HG02642 (cell line): Measurements from ENCODE around the gene FOXC2.

Experiments used
- ATAC-seq: cut with Tn5 transposase; IDR thresholded peaks from one replicate; pipeline ENCODE4 v1.9.1; 2021; ENCODE audit warnings: mild to moderate bottlenecking; ENCODE audit not compliant: unreplicated experiment, poor library complexity

The FOXC2 gene

GRCh38 chr16:86570558-86571529 is 4.2 kb downstream of the FOXC2 start:
- ATAC-seq = no peak

GRCh38 chr16:86571530-86571915 is 4.9 kb downstream of the FOXC2 start:
- ATAC-seq = no peak

- ATAC-seq = no peak
These were observed 5.5 kb downstream of the FOXC2 start for GRCh38 chr16:86572041-86572521.

DNA sequence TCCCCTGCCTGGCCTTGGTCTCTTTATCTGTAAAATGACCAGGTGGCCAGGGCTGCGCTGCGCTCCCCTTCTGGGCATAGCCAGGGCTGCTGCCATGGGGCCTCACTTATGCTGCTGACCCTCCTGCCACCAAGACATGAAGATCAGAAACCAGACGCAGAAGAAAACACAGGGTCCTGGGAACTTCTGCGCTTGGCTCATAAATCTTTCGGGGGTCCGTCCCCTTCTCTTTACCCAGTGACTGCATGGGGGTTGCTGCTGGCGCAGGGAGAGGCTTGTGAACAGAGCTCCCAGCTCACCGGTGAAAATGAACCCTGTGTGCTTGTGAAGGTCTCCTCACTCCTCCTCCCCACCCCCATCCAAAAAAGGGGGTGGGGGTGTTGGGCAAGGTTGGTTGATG is 6.0 kb downstream of the FOXC2 start:
- no peak for ATAC-seq

DNA sequence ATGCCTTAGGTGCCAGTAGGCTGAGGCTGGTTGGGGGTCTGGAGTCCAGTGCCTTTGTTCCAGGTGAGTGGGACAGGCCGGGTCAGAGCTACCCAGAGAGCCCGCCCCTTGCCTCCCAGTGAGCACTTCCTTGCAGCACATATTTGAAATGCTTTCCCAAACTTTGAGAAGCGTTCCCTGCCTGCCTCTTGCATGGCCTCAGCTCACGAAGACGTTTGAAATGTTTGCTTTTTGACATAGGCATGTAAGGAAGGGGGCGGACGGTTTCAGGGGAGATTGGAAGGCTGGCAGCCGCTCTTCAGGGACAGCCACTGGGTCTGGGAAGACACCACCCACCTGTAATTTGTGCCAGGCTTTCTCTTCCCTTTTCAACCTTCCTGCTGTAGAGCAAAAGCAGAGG is 6.6 kb downstream of the FOXC2 start:
- no peak for ATAC-seq

DNA sequence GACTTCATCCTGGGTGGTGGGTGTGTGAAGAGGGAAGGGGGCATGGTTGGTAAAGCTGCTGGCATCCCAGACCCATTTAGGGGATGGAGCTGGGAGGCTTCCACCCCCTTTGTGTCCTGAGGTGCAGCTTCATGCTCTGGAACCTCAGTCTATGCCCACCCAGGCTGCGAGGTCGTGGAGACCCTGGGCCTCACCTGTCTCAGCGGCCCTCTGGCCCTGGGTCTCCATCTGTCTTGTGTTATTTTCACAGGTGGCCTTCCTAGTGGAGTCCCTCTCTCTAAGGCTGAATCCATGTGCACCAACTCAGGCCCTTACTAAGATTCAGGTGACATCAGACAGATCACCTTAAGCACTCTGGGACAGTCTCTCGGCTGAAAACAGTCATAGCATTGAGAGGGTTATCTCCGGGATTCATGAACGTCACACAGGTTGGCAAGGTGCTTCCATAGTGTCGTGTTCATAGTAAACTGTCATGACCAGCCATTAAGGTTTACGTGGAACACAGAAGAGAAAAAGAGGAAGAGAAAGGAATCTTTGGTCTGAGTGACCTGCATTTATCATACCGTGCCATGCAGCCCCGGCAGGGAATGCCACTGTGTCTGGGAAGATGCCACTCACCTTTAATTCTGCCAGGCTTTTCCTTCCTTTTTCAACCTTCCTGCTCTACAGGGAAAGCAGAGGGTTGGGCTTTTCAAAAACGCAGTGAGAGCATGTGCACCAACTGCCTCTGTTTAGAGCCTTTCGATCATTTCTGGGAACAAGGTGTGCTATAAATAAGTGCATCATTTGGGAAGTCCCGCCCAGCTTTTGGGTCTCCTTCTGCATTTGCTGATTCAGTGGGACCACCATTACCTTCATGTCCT is 7.2 kb downstream of the FOXC2 start:
- ATAC-seq = no peak

DNA sequence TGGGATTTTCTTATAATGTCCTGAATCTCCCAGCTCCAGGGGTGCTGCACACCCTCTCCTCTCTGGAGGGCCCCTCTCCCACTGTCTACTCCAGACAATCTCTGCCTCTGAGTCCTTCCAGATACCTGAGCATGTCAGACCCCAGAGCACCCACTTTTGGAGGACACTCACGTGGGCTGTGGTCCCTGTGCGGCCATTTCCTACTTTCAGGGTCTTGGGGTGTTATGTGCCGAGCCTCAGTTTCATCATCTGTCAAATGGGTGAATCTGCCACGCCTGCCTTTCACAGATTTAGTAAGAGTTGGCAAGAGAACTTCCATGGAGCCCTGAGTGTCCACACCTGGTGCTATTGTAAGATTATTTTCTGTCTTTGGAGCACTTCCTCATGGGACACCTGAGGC is 8.0 kb downstream of the FOXC2 start:
- ATAC-seq = no peak

- no peak for ATAC-seq
These were observed 8.6 kb downstream of the FOXC2 start for GRCh38 chr16:86575095-86575685.

DNA sequence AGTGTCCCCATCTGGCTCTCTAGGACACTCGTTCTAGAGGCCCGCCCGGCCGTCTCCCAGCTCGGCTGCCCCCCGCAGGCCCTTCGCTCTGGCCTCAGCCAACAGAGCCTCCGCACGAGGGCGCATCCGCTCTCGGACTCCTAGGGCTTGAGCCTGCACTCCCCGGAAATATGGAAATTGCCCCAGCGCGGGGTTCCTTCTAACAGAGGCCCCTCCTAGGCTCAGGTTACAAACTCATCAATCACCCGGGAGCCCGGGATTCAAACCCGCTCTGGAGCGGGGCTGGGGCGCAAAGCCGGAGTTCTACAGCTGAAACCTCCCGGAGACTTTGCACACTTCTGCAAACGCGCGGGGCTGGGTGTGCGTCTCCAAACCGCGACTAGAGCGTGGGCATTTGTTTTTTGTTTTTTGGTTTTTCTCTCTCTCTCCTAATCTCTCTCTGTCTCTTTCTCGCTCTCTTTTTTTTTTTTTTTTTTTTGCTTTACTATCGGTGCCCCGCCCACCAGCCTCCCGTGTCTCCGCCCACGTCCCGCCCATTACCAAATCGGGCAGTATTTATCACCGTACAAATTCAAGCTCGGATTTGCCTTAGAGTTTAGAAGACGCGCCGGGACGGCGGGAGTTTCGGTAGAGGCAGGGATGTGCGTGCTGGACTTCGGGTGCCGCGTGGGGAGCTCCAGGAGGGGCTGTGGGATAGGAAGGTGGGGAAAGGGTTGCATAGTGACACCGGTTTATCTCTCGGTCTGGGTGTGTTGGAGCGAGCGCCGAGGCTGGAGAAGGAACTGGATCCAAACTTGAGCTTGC is 9.3 kb downstream of the FOXC2 start:
- ATAC-seq = no peak

- no peak for ATAC-seq
These were observed 10.1 kb downstream of the FOXC2 start for GRCh38 chr16:86576591-86577313.

DNA sequence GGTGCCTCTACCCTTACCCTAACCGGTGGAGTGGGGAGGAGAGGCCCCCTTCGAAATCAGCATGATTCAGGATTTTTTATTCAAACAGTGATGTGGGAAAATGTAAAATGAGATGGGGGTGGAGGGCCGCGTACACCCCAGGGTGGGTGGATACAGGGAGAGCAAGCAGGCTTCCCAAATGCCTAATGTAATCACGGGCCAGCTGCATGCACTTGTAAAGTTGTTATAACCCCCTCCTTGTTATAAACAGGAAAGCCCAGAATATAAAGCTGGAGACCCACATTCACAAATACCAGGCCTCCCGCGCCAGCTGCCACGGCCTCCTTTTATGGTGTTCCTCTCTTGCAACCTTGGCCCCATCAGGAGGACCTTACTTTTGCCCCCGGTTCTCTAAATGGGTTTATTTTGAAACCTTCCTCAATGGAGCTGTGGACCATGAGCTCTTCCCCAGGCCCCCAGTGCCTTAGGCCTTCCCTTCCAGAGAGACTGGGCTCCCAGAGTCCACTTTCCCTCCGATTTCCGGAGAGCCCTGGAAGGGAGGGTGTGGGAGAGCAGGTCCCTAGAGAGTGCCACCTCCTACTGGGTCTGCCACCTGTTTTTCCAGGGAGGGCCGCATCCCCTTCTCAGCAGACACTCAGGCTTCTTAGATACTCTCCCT is 10.8 kb downstream of the FOXC2 start:
- no peak for ATAC-seq

- ATAC-seq = no peak
These were observed 11.5 kb downstream of the FOXC2 start, which contains the start of gene FOXL1 for GRCh38 chr16:86578061-86578599. TSS of gene FOXL1 (plus strand) at chr16:86578549. CDS start at chr16:86578724, 175 bp downstream.

DNA sequence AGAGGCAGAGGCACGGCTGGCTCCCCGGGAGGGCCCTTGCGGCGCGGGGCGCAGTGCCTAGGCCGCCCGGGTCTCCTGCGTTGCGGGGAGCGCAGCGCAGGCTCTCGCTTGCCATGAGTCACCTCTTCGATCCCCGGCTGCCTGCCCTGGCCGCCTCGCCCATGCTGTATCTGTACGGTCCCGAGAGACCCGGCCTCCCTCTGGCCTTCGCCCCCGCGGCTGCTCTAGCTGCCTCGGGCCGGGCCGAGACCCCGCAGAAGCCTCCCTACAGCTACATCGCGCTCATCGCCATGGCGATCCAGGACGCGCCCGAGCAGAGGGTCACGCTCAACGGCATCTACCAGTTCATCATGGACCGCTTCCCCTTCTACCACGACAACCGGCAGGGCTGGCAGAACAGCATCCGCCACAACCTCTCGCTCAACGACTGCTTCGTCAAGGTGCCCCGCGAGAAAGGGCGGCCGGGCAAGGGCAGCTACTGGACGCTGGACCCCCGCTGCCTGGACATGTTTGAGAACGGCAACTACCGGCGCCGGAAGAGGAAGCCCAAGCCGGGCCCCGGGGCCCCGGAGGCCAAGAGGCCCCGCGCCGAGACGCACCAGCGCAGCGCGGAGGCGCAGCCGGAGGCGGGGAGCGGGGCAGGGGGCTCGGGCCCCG is 12.1 kb downstream of the FOXC2 start:
- ATAC-seq = no peak

GRCh38 chr16:86579268-86580062 is 12.8 kb downstream of the FOXC2 start:
- ATAC-seq = no peak

DNA sequence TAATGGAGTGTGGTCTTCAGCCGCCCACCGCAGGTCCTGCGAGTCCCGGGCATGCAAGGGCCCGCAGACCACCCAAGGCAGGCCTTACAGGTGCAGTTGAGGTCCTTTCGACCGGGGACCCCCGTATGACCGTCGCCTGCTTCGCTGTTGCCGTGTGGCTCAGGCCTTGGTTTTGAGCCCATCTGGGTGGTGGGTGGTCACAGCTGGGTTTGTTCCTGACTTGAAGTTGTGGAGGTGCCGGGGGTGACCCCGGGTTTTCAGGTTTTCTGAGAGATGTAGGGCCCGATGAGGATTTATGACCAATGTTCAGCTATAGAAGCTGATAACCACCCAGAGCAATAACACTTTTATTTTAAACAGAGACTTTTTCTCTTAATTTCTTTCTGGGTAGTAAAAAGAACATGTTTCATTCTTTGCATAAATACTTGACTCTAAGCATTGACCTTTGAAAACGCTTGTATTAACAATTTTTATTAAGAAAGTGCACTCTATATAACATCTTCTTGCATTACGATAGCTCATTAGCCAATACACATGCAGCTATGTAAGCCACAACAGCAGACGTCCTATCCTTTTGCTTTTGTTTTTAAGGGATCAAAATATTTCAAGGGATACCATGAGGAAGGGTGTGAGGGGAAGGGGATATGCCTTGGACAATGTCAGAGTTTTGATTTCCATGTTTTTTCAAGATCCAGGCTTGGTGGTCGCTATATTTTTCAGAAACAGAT is 13.6 kb downstream of the FOXC2 start:
- ATAC-seq = no peak

GRCh38 chr16:86580791-86581170 is 14.2 kb downstream of the FOXC2 start:
- ATAC-seq = no peak
